ENCODE data around the gene SNCG. TPM values are rescaled to one million over a fixed set of nuclear protein-coding genes. Genes with fewer than 3 reads are reported as not detected.
"Not testable (repeated sequence)": the region's sequence is repeated elsewhere in the genome, so short reads cannot be mapped to it uniquely, and the experiment has no call there.

SNCG gene
- polyA plus RNA-seq, 3 donors, result 1.8 TPM; not detected in 2

GRCh38 chr10:86945361-86946212 lies 12.8 kb upstream of the SNCG start:
- Mint-ChIP-seq H3K9me3 (peaks cover 0 to 4% (median 2%) of the 10 kb centered on the region in 7 donors), H3K27me3 (ENCODE audit: low read depth in 3 of 3) (peaks cover 3 to 12% (median 4%) of the 10 kb centered on the region in 3 donors), H3K4me1 (no peaks in the 10 kb centered on the region), H3K36me3 (no peaks in the 10 kb centered on the region), H3K4me3 (no peak overlapping the region), H3K27ac (no peak overlapping the region)
- Histone ChIP-seq H3K9me3 (replicated peaks in 1 of 2; ENCODE audit: control insufficient read depth in 1 of 2, insufficient read depth in 1 of 2, low read length in 2 of 2) (no peaks in the 10 kb centered on the region), H3K36me3 (replicated peaks in 1 of 2; ENCODE audit: control insufficient read depth in 1 of 2, insufficient read depth in 2 of 2, low read length in 2 of 2) (no peaks in the 10 kb centered on the region), H3K9ac (ENCODE audit: insufficient read depth, low read length, poor library complexity, severe bottlenecking) (no peak overlapping the region), H3K27me3 (ENCODE audit: control insufficient read depth in 2 of 2, insufficient read depth in 2 of 2, low read length in 2 of 2) (no peaks in the 10 kb centered on the region), H3K79me2 (ENCODE audit: insufficient read depth, low read length) (no peaks in the 10 kb centered on the region), H2AFZ (ENCODE audit: insufficient read depth, low read depth, low read length, poor library complexity, severe bottlenecking) (no peak overlapping the region), H3K4me1 (ENCODE audit: control insufficient read depth in 1 of 2, insufficient read depth in 2 of 2, low read length in 2 of 2) (no peaks in the 10 kb centered on the region), H4K20me1 (ENCODE audit: insufficient read depth, low read length) (no peaks in the 10 kb centered on the region), H3K27ac (ENCODE audit: low read depth in 1 of 2, low read length in 2 of 2) (no peak overlapping the region), H3K4me3 (replicated peaks in 1 of 3; ENCODE audit: low read depth in 2 of 3, low read length in 3 of 3) (no peak overlapping the region), H3K4me2 (replicated peaks; ENCODE audit: extremely low read depth, low read length, poor library complexity, severe bottlenecking) (no peak overlapping the region)
- 91% methylated on average over 9 of the region's 18 CpGs for WGBS (ENCODE audit: insufficient coverage)
- intact Hi-C loops (cut with micrococcal nuclease), result no loop called here
- DNase-seq, result no peak
- TF ChIP-seq CTCF (IDR thresholded peaks at IDR 0.05), result no peak

- H3K4me1 Mint-ChIP-seq, result no peaks in the 10 kb centered on the region
- intact Hi-C loops (cut with micrococcal nuclease), result no loop called here
- peaks cover 0 to 6% (median 4%) of the 10 kb centered on the region in 7 donors for H3K9me3 Mint-ChIP-seq
- no peak overlapping the region for H3K27ac ChIP-seq (ENCODE audit: low read depth in 1 of 2, low read length in 2 of 2)
- H3K4me1 ChIP-seq (ENCODE audit: control insufficient read depth in 1 of 2, insufficient read depth in 2 of 2, low read length in 2 of 2), result no peaks in the 10 kb centered on the region
- peaks cover 0 to under 1% of the 10 kb centered on the region in 2 donors for H3K9me3 ChIP-seq (replicated peaks in 1 of 2; ENCODE audit: control insufficient read depth in 1 of 2, insufficient read depth in 1 of 2, low read length in 2 of 2)
- no peak for DNase-seq
- H2AFZ ChIP-seq (ENCODE audit: insufficient read depth, low read depth, low read length, poor library complexity, severe bottlenecking), result no peak overlapping the region
- no peak overlapping the region for H3K4me3 Mint-ChIP-seq
- no peaks in the 10 kb centered on the region for H3K36me3 Mint-ChIP-seq
- no peak overlapping the region for H3K9ac ChIP-seq (ENCODE audit: insufficient read depth, low read length, poor library complexity, severe bottlenecking)
- H3K27ac Mint-ChIP-seq, result peak overlapping the region in 1 of 7 donors; percentile 31
- no peaks in the 10 kb centered on the region for H3K27me3 ChIP-seq (ENCODE audit: control insufficient read depth in 2 of 2, insufficient read depth in 2 of 2, low read length in 2 of 2)
- no peak overlapping the region for H3K4me2 ChIP-seq (replicated peaks; ENCODE audit: extremely low read depth, low read length, poor library complexity, severe bottlenecking)
- TF ChIP-seq CTCF (IDR thresholded peaks at IDR 0.05), result no peak
- no peak overlapping the region for H3K4me3 ChIP-seq (replicated peaks in 1 of 3; ENCODE audit: low read depth in 2 of 3, low read length in 3 of 3)
- no peaks in the 10 kb centered on the region for H4K20me1 ChIP-seq (ENCODE audit: insufficient read depth, low read length)
- H3K79me2 ChIP-seq (ENCODE audit: insufficient read depth, low read length), result no peaks in the 10 kb centered on the region
- H3K27me3 Mint-ChIP-seq (ENCODE audit: low read depth in 3 of 3), result peaks cover 4 to 12% (median 5%) of the 10 kb centered on the region in 3 donors
- H3K36me3 ChIP-seq (replicated peaks in 1 of 2; ENCODE audit: control insufficient read depth in 1 of 2, insufficient read depth in 2 of 2, low read length in 2 of 2), result no peaks in the 10 kb centered on the region
- 92% methylated on average over 12 of the region's 13 CpGs for WGBS (ENCODE audit: insufficient coverage)
Measured at GRCh38 chr10:86946213-86947155, 11.9 kb upstream of the SNCG start.

GRCh38 chr10:86947806-86948205 lies 10.6 kb upstream of the SNCG start:
- not testable (repeated sequence) for H3K27ac ChIP-seq (ENCODE audit: low read depth in 1 of 2, low read length in 2 of 2)

More at GRCh38 chr10:86947806-86948205, 10.6 kb upstream of the SNCG start:
- H3K4me3 Mint-ChIP-seq; H2AFZ ChIP-seq (ENCODE audit: insufficient read depth, low read depth, low read length, poor library complexity, severe bottlenecking); H3K4me1 ChIP-seq (ENCODE audit: control insufficient read depth in 1 of 2, insufficient read depth in 2 of 2, low read length in 2 of 2); intact Hi-C loops (cut with micrococcal nuclease); H3K36me3 Mint-ChIP-seq; H3K4me2 ChIP-seq (replicated peaks; ENCODE audit: extremely low read depth, low read length, poor library complexity, severe bottlenecking); H3K4me3 ChIP-seq (replicated peaks in 1 of 3; ENCODE audit: low read depth in 2 of 3, low read length in 3 of 3); H4K20me1 ChIP-seq (ENCODE audit: insufficient read depth, low read length); H3K9ac ChIP-seq (ENCODE audit: insufficient read depth, low read length, poor library complexity, severe bottlenecking); H3K36me3 ChIP-seq (replicated peaks in 1 of 2; ENCODE audit: control insufficient read depth in 1 of 2, insufficient read depth in 2 of 2, low read length in 2 of 2); DNase-seq; H3K79me2 ChIP-seq (ENCODE audit: insufficient read depth, low read length); H3K4me1 Mint-ChIP-seq; H3K27ac Mint-ChIP-seq; H3K27me3 ChIP-seq (ENCODE audit: control insufficient read depth in 2 of 2, insufficient read depth in 2 of 2, low read length in 2 of 2): not testable (repeated sequence)
- peaks cover 12 to 14% of the 10 kb centered on the region in 2 donors for H3K9me3 ChIP-seq (replicated peaks in 1 of 2; ENCODE audit: control insufficient read depth in 1 of 2, insufficient read depth in 1 of 2, low read length in 2 of 2)
- no CpG with 5 or more reads among the region's 4 CpGs for WGBS (ENCODE audit: insufficient coverage)
- Mint-ChIP-seq H3K9me3 (peaks cover 10 to 17% (median 16%) of the 10 kb centered on the region in 7 donors), H3K27me3 (ENCODE audit: low read depth in 3 of 3) (peaks cover 4 to 12% (median 8%) of the 10 kb centered on the region in 3 donors)
